ENCODE results near the gene GRAMD4.

- no peak for TF ChIP-seq POLR2AphosphoS5 (IDR thresholded peaks at IDR 0.05; ENCODE audit: low read depth, low read length)
- no peak for TF ChIP-seq REST (IDR thresholded peaks at IDR 0.05; ENCODE audit: insufficient read depth in 1 of 2, low read depth in 2 of 2, low read length in 2 of 2)
- TF ChIP-seq TAF1 (IDR thresholded peaks at IDR 0.05; ENCODE audit: borderline replicate concordance, insufficient read depth, low read length): no peak
These were observed 23.4 kb upstream of the GRAMD4 start for GRCh38 chr22:46596819-46597218.

Measured in PFSK-1 (cell line).